ENCODE results near the gene AJAP1. TPM values are rescaled to one million over a fixed set of nuclear protein-coding genes. Genes with fewer than 3 reads are reported as not detected.

The AJAP1 gene
- total RNA-seq, 1 experiment from 2014 or later = not detected

DNA sequence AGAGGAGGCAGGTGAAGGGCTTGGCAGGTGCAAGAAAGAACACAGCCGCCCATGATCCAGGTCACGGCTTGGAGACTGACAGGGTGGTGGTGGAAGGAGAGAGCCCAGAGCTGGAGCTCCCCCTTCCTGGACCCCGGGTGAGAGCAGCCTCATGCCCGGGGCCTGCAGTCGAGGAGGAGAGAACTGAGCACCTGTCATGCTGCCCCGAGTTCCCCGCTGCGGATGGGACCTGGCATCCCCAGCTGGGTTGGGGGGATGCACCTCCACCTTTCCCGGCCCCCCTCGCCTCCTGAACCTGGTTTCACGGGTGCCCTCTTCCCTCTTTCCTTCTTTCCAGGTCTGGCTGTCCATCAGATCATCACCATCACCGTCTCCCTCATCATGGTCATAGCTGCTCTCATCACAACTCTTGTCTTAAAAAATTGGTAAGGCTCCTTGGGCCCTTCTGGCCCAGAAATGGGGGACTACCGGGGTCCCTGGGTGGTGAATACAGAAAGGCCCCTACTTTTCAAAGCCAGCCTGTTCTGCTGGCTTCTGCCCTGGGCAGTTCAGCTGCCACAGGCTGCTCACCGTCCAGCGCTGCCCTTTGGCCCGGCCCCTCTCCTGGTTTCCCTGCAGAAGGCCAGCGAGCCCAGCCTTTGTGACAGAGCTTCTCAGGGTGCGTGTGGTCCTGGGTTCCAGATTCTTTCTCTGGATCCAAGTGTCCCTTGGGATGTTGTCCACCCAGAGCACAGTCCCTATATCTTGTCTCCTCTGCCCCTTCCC lies 115.3 kb downstream of the AJAP1 start:
- Histone ChIP-seq H3K79me2 (ENCODE audit: insufficient read depth, low read length) (no peaks in the 10 kb centered on the region), H3K36me3 (ENCODE audit: control insufficient read depth in 1 of 2, insufficient read depth in 2 of 2, low read length in 2 of 2) (no peaks in the 10 kb centered on the region), H3K9me2 (ENCODE audit: insufficient read depth) (no peaks in the 10 kb centered on the region), H3K4me1 (ENCODE audit: control insufficient read depth in 1 of 2, insufficient read depth in 2 of 2, low read length in 2 of 2) (no peaks in the 10 kb centered on the region), H3K9ac (ENCODE audit: low read length) (no peak overlapping the region), H3K4me3 (replicated peaks in 1 of 2; ENCODE audit: low read depth in 1 of 2, low read length in 2 of 2) (no peak overlapping the region), H2AFZ (ENCODE audit: low read depth, low read length, poor library complexity, severe bottlenecking) (no peak overlapping the region), H4K20me1 (ENCODE audit: insufficient read depth) (no peaks in the 10 kb centered on the region), H3K27ac (ENCODE audit: low read depth, low read length) (no peak overlapping the region), H3K4me2 (ENCODE audit: low read length) (no peak overlapping the region), H3K9me3 (ENCODE audit: control insufficient read depth in 1 of 2, insufficient read depth in 1 of 2, low read depth in 1 of 2, low read length in 2 of 2) (no peaks in the 10 kb centered on the region; a peak in 2 of 4 replicates), H3K27me3 (ENCODE audit: insufficient read depth, low read length) (no peaks in the 10 kb centered on the region)
- BruUV-seq (replicated peaks) = no TSS peak
- ChIA-PET CTCF (no interaction called here), POLR2A (no interaction called here), RAD21 (ENCODE audit: low non-redundant PET in 1 of 2, low total read pairs in 2 of 2, uncharacterized antibody in 2 of 2, unreplicated experiment in 2 of 2) (no interaction called here)
- intact Hi-C loops (cut with micrococcal nuclease) = no loop called here
- DNase-seq (ENCODE audit: low read depth, low spot score) (no peak), ATAC-seq (no peak)
- TF ChIP-seq ATF3 (IDR thresholded peaks at IDR 0.05) (no peak), ELF1 (IDR thresholded peaks at IDR 0.05; ENCODE audit: borderline replicate concordance, low read depth) (no peak), JUND (IDR thresholded peaks at IDR 0.05) (no peak), POLR2A (IDR thresholded peaks at IDR 0.05; ENCODE audit: borderline replicate concordance, extremely low read depth, insufficient read depth, insufficient read length) (no peak), SIN3A (IDR thresholded peaks at IDR 0.05; ENCODE audit: low read depth) (no peak), POLR2AphosphoS5 (IDR thresholded peaks at IDR 0.05; ENCODE audit: low read depth, low read length) (no peak), SP1 (IDR thresholded peaks at IDR 0.05; ENCODE audit: low read depth) (no peak), RAD21 (IDR thresholded peaks at IDR 0.05; ENCODE audit: low read depth) (no peak), CEBPB (IDR thresholded peaks at IDR 0.05; ENCODE audit: low read depth) (no peak)
- TF ChIP-seq, protein P1, sequence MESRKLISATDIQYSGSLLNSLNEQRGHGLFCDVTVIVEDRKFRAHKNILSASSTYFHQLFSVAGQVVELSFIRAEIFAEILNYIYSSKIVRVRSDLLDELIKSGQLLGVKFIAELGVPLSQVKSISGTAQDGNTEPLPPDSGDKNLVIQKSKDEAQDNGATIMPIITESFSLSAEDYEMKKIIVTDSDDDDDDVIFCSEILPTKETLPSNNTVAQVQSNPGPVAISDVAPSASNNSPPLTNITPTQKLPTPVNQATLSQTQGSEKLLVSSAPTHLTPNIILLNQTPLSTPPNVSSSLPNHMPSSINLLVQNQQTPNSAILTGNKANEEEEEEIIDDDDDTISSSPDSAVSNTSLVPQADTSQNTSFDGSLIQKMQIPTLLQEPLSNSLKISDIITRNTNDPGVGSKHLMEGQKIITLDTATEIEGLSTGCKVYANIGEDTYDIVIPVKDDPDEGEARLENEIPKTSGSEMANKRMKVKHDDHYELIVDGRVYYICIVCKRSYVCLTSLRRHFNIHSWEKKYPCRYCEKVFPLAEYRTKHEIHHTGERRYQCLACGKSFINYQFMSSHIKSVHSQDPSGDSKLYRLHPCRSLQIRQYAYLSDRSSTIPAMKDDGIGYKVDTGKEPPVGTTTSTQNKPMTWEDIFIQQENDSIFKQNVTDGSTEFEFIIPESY (IDR thresholded peaks at IDR 0.05; ENCODE audit: extremely low read depth, insufficient replicate concordance, low read length) = no peak

Data from HCT116 (cell line).